ENCODE results near the gene FRAT1.

The FRAT1 gene

DNA sequence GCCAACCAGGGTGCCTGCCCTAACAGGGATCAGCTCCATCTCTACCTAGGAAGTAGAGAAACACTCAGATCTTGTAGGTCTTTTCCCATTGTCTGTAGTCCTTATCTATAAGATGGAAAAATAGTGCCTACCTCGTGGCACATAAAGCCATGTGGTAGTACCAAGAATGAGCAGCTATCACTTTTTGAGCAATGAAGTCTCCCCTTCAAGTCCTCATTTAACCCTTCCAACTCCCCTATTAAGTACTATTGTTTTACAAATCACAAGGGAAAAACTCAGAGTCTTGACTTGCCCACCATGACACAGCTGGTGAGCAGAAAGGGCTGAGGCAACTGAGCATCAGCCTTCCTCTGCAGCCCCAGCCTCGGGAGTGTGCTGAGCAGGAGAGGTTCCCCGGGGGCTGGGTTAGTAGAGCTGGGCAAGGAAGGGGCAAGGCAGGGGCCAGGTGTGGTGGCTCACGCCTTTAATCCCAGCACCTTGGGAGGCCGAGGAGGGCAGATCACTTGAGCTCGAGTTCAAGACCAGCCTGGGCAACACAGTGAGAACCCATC, 12.2 kb downstream of the FRAT1 start:
- TF ChIP-seq CTCF (IDR thresholded peaks at IDR 0.05; ENCODE audit: low read depth, low read length): no peak
- DNase-seq (ENCODE audit: low read depth in 2 of 2): no peak
- H3K4me3 ChIP-seq (replicated peaks in 1 of 2; ENCODE audit: low read depth in 2 of 2, low read length in 2 of 2): no peak overlapping the region

GRCh38 chr10:97332591-97333350, 13.7 kb downstream of the FRAT1 start:
- TF ChIP-seq CTCF (IDR thresholded peaks at IDR 0.05; ENCODE audit: low read depth, low read length): peak; percentile 42
- peak overlapping the region; percentile 73 for H3K4me3 ChIP-seq (replicated peaks in 1 of 2; ENCODE audit: low read depth in 2 of 2, low read length in 2 of 2)
- DNase-seq (ENCODE audit: low read depth in 2 of 2): peak; percentile 85 to 89

DNA sequence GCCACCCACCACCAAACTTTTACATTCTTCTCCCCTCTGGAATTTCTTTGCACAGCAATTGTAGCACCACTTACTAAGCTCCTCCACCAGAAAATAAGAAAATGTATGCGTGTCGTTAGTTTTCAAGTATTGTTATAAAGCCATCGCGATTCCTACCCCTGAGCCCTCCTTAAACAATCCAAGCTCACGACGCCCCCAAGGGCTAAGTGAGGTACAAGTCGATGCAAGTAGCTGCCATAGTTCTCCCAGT, 14.2 kb downstream of the FRAT1 start:
- DNase-seq (ENCODE audit: low read depth in 2 of 2): peak; percentile 49 to 56
- H3K4me3 ChIP-seq (replicated peaks in 1 of 2; ENCODE audit: low read depth in 2 of 2, low read length in 2 of 2): peak overlapping the region; percentile 73
- no peak for TF ChIP-seq CTCF (IDR thresholded peaks at IDR 0.05; ENCODE audit: low read depth, low read length)

- no peak for TF ChIP-seq CTCF (IDR thresholded peaks at IDR 0.05; ENCODE audit: low read depth, low read length)
- H3K4me3 ChIP-seq (replicated peaks in 1 of 2; ENCODE audit: low read depth in 2 of 2, low read length in 2 of 2): peak overlapping the region; percentile 73
- DNase-seq (ENCODE audit: low read depth in 2 of 2): peak; percentile 52 to 59
Measured at GRCh38 chr10:97333601-97334369, 14.7 kb downstream of the FRAT1 start.

- peak within 1 kb of the TSS; percentile 73 for H3K4me3 ChIP-seq (replicated peaks in 1 of 2; ENCODE audit: low read depth in 2 of 2, low read length in 2 of 2)
- TF ChIP-seq CTCF (IDR thresholded peaks at IDR 0.05; ENCODE audit: low read depth, low read length): no peak
- peak; percentile 95 to 97 for DNase-seq (ENCODE audit: low read depth in 2 of 2)
Measured at GRCh38 chr10:97334370-97335175, 15.5 kb downstream of the FRAT1 start, which contains the start of gene FRAT2. Gene FRAT2 (minus strand): TSS chr10:97334729. CDS start chr10:97334572, 157 bp downstream.

GRCh38 chr10:97335188-97335619, 16.1 kb downstream of the FRAT1 start:
- no peak for DNase-seq (ENCODE audit: low read depth in 2 of 2)
- peak overlapping the region; percentile 73 for H3K4me3 ChIP-seq (replicated peaks in 1 of 2; ENCODE audit: low read depth in 2 of 2, low read length in 2 of 2)
- no peak for TF ChIP-seq CTCF (IDR thresholded peaks at IDR 0.05; ENCODE audit: low read depth, low read length)
